ENCODE measurements around the gene TANGO6.
A peak's percentile ranks its signal among the peaks of the same experiment; 100 is the strongest.

The TANGO6 gene

DNA sequence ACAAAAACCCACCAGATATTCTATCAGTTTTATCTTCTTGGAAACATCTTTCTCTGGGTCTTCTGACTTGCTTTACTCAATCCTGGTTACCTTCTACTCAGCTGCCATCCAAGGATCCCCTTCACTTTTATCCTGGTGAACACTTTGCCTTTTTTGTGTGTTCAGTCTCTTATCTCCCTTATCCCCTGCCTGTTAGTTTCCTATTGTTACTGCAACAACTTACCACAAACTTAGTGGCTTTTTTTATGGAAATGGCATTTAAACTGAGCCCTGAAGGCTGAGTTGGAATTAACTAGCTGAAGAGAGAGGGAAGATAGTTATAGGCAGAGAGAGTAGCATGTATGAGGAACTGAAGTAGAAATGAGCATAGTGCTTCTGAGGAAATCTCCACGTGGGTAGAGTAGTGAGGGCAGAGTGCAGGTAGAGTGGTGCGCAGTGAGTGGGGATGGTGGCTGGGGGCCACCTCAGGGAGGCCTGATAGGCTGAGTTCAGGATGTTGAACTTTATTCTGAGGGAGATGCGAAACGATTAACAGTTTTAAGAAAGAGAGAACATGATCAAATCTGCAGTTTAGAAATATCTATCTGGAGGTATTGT, 26.3 kb downstream of the TANGO6 start:
- DNase-seq: no peak

DNA sequence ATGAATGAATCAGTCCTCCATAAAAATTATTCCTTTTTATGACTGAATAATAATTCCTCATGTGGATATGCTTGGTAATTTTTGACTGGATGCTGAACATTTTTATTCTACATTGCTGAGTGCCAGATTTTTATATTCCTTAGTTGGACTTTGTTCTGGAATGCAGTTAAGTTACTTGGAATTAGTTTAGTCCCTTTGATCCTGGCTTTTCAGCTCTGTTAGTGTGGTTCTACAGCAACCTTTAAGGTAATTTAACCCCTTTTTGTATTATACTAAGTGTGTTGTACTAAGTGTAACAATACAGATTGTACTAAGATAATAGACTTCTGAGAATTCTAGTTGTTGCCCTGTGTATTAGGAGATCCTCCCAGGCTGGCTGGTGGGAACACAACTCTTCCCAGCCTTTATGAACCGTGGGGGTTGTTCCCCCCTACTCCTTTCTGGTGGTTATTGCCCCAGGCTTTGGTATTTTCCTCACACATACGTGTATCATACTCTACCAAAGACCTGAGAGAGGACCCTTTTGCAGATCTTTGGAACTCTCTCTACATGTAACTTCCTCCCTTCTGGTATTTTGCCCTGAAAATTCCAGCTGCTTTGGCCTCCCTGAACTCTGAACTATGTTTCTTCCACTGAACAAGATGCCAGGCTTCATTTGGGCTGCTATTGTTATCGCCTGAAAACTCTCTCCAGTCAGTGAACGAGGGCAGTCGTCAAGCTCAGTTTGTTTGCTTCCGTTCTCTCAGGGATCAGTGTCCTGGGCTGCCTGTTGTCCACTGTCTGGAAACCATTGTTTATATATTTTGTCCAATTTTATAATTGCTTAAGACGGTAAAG, 30.5 kb downstream of the TANGO6 start:
- DNase-seq: no peak

DNA sequence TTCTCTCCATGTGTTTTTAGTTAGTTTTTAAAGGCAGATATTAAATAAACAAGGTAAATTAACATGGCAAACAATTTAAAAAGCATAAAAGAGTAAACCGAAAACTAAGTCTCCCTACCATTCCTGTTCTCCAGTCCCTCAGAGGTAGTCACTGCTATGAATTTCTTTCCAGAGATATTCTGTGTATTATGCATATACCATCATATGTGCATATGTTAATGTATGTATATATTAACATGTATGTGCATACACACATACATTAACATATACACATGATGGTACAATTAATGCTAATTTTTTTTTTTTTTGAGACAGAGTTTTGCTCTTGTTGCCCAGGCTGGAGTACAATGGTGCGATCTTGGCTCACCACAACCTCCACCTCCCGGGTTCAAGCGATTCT, 32.5 kb downstream of the TANGO6 start:
- no peak for DNase-seq

DNA sequence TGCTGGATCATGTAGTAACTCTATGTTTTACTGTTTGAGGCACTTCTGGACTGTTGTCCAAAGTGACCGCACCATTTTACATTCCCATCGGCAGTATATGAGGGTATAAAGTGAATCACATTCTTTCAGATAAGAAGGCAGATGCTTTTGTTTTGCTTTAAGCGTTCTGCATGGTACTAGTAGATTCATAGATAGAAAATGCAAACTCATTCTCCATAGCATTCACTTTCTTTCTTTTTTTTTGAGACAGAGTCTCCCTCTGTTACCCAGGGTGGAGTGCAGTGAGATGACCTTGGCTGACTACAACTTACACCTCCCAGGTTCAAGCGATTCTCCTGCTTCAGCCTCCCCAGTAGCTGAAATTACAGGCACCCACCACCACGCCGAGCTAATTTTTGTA, 40.4 kb downstream of the TANGO6 start:
- DNase-seq: no peak

DNA sequence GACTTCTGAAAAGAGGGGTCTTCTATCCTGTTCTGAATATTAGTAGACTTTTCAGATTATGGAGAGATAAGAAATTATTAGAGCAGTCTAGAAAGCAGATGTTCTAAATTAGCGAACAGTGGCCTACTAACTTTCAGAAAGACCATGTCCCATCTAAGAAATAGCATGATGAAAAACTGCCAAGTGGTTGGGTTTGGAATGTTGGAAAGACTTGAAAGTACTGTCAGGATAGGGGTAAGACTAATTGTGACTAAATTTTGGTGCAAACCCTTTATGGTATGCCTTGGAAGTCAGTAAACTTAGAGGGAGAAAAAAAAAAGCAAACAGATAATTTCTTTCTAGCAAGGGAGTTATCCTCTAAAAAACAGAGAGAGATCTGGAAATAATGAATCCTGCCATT, 41.1 kb downstream of the TANGO6 start:
- DNase-seq: no peak

DNA sequence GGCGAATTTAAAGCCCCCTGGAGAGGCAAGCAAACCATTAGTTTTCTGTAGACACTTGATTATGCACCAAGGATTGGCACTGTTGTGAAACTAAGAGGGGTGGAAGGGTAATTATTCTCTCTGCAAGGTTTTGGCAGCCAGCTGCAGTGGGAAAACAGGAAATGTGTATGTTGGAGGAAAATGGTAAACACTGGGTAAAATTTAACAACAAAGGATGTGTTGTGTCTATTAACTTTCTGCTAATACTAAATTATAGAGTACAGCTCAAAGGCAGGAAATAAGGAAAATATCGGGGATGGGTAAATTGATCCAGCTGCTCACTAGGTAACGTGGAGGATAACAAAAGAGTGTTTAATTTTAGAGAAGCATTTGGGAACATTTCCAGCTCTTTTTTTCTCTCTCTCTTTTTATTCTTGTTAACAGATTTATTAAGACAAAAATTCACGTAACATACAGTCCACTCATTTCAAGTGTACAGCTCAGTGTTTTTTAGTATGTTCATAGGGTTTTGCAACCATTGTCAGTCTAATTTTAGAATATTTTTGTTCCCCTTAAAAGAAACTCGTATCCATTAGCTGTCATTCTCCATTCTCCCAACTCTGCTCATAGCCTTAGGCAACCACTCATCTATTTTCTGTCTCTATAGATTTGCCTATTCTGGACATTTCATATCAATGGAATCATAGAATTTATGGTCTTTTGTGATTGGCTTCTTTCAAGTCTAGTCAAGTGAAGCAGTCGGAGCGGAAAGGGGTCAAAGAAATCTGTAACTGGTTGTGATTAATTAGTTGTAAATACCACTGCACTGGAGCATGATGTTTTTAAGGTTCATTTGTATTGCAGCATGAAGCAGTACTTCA, 41.8 kb downstream of the TANGO6 start:
- no peak for DNase-seq

DNA sequence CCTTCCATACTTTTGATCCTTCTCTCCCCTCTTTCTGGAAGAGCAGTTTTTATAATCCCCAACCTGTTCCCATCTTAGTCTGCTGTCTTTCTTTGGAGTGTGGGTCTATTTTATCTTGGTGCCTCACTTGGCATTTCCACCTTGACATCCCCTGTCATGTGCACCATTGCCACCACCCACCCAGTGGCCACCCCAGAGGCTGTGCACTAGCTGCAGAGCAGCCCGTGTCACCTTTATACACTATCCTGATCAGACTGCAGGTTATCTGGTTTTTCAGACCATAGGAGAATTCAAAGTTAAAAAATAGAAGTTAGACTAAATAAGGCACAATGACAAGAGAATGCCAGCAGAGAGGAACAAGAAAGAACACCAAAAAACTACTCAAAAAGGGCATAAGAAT, 43.8 kb downstream of the TANGO6 start:
- no peak for DNase-seq

DNA sequence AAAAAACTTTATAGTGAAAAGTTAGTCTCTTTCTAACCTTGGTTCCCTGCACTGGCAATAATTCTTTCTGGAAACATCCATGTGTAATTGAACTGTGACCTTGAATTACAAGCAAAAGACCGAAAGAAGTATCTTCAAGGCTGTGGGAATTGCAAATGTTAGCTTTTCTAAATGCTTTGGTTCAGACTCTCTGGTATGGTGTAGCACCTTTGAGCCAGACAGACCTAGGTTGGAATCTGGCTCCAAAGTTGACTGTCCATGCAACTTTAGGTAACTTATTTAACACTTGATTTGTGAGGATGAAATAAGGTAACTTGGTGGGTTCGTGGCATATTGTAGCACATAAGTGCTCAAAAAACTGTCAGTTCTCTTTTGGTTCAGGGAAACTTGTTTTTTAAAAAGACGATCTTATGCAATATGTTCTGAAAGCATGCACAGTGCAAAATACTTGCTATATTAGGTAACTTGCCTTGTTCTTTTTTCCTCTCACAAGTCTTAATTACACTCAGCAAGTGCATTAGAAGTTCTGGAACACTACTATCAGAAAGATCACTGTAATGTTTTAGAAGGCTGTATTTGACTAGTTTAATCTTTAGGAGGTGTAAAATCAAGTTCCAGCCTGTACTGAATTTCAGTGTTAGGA, 46.3 kb downstream of the TANGO6 start:
- no peak for DNase-seq

DNA sequence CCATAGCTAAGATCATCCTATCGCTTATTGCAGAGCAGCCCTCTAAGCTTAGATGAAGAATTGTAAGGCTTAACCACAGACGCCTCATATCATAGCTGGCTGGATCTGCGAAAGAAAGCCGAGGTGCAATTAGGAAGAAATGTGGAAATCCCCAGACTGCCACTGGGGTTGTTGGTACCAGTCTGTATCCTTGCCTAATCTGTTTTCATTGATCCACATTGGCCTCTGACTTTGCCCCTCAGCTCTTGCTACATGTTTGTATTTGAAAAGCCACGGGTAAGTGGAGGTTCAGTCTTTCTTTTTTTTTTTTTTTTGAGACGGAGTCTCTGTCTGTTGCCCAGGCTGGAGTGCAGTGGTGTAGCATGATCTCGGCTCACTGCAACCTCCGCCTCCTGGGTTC, 48.9 kb downstream of the TANGO6 start:
- DNase-seq: no peak

DNA sequence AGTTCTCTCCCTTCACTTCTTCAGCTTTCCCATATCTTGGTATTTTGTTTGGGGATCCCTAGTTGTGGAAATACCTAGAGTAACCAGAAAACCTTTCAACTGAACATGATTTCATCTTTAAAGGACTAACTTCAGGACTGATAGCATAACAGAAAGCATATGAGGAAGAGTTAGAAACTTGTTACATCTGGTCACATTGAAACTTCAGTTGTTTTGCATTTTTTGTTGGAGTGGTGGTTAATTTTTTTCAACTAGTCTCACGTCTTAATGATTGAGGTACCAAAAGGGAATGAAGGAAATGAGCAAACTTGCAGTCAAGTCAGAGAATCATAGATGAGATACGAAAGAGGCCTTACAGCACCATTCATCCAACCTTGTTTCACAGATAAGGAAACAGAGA, 49.6 kb downstream of the TANGO6 start:
- no peak for DNase-seq

DNA sequence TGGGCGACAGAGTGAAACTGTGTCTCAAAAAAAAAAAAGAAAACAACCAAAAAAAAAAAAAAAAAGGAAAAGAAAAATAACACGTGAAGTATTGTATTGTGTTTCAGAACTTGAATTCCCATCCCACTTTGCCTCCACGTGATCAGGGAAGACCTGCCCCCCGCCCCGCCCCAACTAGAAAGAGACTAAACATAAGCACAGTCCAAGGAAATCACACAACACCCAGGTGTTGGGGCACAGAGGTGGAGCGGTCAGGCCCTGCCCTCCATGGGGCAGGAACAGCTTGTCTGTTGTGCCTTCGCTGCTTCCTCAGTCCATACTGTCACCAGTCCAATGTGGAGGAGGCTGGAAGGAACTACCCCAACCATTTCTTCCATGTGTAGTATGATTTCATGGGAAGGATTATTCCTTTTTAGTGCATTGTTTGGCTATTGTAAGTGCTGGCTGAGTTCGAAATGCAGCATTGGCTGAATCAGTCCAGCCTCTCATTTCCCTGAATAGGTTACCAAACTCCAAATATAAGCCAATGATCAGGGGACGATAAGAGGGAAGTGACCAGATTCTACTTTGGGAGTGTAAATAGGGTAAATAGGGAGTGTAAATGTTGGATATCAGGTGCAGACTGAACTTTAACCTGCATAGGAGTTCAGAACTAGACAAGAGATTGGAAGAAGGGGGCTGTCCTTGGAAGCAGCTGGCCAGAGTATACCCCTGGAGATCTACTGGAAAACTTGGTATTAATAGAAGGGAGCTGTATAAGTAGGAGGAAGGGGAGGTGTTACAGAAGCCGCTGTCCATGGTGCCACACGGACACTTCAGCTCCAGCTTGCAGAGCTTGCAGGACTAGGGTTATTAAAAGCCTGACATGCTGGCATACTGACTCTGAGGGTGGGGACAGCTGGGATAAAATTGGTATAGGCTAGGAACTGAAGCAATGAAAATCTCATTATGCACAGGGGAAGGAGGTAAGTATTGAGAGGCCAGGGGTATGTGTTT, 50.7 kb downstream of the TANGO6 start:
- DNase-seq: no peak

DNA sequence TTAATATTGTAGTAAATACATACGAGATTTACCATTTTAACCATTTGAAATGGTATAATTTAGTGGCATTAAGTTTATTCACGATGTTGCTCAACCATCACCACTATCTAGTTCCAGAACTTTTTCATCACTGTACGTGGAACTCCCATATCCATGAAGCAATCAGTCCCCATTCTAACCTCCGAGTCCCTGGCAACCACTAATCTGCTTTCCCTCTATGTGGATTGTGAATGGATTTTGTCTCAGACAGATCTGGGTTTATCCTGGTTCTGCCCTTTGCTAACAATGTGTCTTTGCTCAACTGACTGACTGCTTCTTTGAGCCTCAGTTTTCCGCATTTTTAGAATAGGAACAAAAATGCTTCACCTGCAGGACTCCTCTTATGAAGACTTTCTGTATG, 51.4 kb downstream of the TANGO6 start:
- no peak for DNase-seq

DNA sequence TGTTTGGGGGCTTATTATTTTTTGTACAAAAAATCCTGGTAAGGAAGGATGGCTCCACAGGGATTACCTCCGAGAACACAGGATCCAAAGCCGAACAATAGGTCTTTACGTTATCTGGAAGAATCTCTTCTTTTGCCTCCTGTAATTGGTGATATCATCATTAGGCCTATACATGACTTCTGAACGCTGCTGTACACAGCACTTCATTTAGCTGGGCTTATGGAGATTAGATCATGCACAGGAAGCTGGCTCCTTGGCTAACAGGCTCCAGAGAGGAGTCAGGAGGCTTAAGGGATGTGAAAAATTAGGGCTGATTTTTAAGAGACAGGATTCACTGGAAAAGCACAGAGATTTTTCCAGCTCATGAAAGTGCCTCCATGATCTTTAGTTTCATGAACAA, 54.7 kb downstream of the TANGO6 start:
- DNase-seq: no peak

DNA sequence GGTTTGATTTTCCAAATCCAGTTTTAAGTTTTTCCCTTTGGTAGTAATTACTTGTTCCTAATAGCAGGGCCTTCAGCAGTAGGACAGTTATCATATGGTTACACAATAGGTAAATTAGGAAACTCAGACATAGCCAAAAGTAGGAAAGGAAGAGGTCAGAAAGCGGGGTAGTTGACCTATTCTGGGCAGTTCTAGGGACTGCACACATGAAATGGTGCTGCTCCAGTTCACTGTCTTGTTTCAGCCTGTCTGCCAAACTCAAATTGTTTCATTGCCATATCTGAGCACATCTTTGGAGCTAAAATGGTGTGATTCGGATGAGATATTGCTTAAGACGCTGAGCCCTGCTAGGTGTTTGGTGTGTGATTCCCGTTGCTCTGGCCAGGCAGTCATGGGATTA, 56.7 kb downstream of the TANGO6 start:
- no peak for DNase-seq

DNA sequence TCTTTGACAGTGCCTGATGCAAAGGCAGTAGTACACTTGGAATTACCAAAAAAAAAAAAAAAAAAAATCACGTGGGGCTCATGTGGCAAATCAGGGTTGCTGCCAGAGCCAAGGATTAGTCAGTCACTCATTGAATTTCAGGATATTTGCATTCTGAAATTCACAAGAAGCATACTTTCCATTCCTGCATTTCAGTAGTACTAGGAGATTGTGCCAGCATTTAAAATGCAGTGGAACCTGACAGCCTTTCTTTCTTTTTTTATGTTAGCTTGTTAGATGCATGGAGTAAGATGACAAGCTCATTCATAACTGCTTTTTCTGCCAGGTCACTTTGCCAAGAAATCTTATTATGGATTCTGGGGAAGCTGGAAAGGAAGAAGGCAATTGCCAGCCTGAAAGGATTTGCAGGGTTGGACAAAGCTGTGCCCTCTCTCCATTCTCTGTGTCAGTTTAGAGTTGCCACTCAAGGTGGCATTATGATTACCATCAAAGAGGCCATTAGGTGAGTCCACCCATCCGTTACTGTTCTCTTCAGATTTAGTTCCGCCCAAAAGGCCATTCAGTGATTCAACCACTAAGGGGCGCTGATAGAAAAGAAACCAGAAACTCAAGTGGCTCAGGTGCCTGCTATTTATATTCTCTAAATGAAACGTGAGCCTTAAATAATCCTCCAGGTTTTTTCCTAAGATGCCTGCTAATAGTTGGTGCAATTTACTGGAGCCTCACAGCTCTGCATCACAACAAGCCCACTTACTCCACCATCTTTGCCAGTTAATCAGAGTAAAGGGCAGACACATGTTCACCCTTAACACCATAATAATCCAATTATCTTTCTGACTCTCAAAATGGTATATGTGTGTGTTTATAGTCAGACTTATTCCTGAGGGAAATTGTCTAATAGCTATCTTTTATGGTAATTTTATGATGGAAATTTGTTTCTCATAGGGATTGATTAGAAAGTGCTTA, 59.0 kb downstream of the TANGO6 start:
- DNase-seq: peak; percentile 55

DNA sequence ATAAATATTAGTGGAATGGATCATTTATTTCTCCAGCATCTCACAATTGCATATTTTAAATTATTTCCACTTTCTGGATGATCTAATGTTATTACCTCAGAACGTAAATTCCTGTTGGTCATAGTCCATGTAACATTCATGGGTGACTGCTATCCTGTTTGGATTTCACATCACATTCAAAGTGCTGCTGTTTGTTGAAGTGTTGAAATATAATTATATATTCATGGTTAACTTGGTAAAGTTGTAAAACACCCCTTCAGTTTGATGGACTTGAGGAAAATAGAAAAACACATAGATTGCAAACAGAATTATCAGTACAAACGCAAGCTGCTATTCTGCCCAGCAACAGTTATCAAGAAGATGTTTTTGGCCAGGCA, 59.6 kb downstream of the TANGO6 start:
- no peak for DNase-seq

DNA sequence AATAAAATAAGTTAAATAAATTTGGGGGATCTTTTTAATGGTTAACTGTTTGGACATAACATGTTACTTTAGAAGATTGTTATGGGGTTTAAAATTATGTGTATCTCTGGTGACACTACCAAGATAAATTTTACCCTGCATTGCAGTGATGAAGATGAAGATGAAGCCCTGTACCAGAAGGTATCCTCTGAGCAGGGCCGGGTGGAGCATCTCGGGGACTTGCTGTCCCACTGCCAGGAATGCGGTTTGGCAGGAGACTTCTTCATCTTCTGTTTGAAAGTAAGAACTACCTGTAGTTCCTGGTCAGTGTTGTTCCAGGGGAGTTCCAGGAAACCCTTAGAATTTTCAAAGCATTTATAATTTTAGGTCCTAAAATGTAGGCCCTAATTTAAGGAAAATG, 64.0 kb downstream of the TANGO6 start:
- DNase-seq: no peak

DNA sequence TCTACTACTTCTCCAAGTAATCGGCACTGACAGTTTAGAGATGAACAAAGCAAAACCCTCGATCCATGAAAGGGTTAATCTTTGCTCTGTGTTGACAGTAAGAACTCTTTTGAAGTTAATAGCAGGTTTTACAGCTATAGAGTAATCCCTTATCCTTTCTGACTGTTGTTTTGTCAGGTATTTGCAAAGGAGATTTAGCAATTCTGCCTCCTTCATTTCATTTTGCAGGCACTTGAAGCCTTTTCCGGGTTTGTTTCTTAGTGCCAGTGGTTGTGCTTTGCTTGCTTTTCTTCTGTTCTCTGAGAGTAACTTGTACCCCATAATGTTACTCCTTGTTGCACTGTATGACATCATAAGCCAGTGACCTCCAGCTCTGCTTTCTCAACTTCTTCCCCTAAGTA, 64.5 kb downstream of the TANGO6 start:
- DNase-seq: no peak

DNA sequence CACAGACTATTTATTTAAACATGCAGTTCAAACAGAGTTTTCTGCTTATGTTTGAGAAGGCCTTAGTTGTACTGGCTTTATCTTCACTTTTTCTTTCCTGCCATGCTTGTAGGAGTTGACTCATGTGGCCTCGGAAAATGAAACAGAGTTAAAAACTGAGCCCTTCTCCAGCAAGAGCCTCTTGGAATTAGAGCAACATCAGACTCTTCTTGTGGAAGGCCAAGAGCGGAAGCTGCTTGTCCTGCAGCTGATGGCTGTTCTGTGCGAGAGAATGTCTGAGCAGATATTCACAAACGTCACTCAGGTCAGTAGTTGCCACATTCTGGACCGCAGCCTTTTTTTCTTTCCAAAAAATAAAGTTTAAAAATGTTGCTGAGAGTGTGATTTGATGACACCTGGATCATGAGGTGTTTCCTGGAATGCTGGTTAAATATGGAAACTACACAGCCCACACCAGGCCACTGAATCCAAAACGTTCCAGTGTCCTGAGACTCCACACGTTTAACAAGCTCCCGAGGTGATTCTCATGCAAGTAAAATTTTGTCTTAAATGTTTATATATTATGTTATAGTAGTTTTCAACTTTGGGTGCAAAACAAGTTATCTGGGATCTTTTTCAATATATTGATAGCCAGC, 65.9 kb downstream of the TANGO6 start:
- no peak for DNase-seq

DNA sequence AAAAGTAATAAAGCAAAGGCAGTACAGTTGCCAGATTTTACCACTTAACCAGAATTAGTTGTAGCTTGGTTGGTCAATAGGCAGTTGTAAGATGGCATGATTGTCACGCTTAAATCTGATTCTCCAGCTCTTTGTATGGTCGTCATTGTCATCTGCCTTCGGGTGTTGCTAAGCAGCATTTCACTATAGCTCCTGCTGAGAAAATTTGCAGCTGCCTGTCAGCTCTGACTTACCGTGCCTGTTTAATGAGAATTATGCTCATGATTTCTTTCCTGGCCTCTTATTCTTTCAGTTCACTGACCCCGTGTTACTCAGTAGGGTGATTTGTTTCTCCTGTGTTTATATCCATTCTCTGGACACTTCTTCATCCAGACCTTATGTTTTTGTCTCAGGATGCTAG, 66.7 kb downstream of the TANGO6 start:
- DNase-seq: no peak
